OCI-LY1 (cell line): ENCODE data around the gene HSDL1.

Experiments
- CTCF ChIP-seq: fragments of 200-600 bp; sonication (generic), shearing (Covaris generic); IDR thresholded peaks from 2 replicates; pipeline ENCODE4 v1.5.1; 2017; ENCODE audit warnings: mild to moderate bottlenecking, antibody characterized with exemption, low read length, moderate library complexity, mixed read lengths
- EZH2 ChIP-seq: fragments of 200-600 bp; sonication (generic), shearing (Covaris generic); IDR thresholded peaks from 2 replicates; pipeline ENCODE4 v1.8.0; 2017; ENCODE audit warnings: borderline replicate concordance, mixed run types, mild to moderate bottlenecking, antibody characterized with exemption, low read length, moderate library complexity, mixed read lengths

- TF ChIP-seq CTCF: no peak
- TF ChIP-seq EZH2: no peak
These were observed 32.7 kb upstream of the HSDL1 start for GRCh38 chr16:84177741-84178073.
